HCT116 (cell line): ENCODE measurements around the gene FMN2.

Experiments used
- EZH2 ChIP-seq: fragments of 200-600 bp; sonication (generic); IDR thresholded peaks from 2 replicates; pipeline ENCODE4 v1.6.1; 2017; ENCODE audit warnings: antibody characterized with exemption, mixed run types
- EZH2phosphoT487 ChIP-seq: fragments of 200-600 bp; IDR thresholded peaks from 2 replicates; pipeline ENCODE4 v1.6.1; 2018; ENCODE audit warnings: antibody characterized with exemption, borderline replicate concordance
- POLR2A ChIP-seq: IDR thresholded peaks from 2 replicates; pipeline ENCODE4 v1.7.0; 2011; ENCODE audit warnings: borderline replicate concordance; ENCODE audit not compliant: insufficient read depth, insufficient read length; ENCODE audit errors: extremely low read depth
- POLR2AphosphoS5 ChIP-seq: IDR thresholded peaks from 2 replicates; pipeline ENCODE4 v1.6.1; 2011; ENCODE audit warnings: mild to moderate bottlenecking, low read depth, low read length, moderate library complexity
- RAD21 ChIP-seq: IDR thresholded peaks from 2 replicates; pipeline ENCODE4 v1.6.1; 2012; ENCODE audit warnings: low read depth, mild to moderate bottlenecking
- SIN3A ChIP-seq: IDR thresholded peaks from 2 replicates; pipeline ENCODE4 v1.6.1; 2012; ENCODE audit warnings: low read depth
- TCF7L2 ChIP-seq: IDR thresholded peaks from 2 replicates; pipeline ENCODE4 v1.7.0; 2011; ENCODE audit warnings: borderline replicate concordance, inconsistent platforms; ENCODE audit not compliant: insufficient read depth, insufficient read length; ENCODE audit errors: extremely low read depth
- YY1 ChIP-seq: IDR thresholded peaks from 2 replicates; pipeline ENCODE4 v1.6.1; 2011; ENCODE audit warnings: low read length, low read depth, moderate library complexity, mild to moderate bottlenecking; ENCODE audit not compliant: insufficient replicate concordance; ENCODE audit errors: extremely low read depth
- ZFX ChIP-seq: fragments of 450-650 bp; IDR thresholded peaks from 2 replicates; pipeline ENCODE4 v1.6.1; 2017
- ZNF274 ChIP-seq: fragments of 200-500 bp; sonication (Bioruptor generic); IDR thresholded peaks from 2 replicates; pipeline ENCODE4 v1.6.1; 2014; ENCODE audit warnings: mild to moderate bottlenecking, low read depth, low read length, inconsistent platforms
- TF ChIP-seq, protein P1 (sequence below), 3 experiments: fragments of 200-600 bp in 1 of 3; sonication (generic) in 1 of 3; IDR thresholded peaks in 2 of 3; conservative IDR thresholded peaks in 1 of 3; 2 replicates each; pipeline ENCODE4 v1.5.1; 2012 to 2017; ENCODE audit warnings: low read depth in 2 of 3, low read length in 2 of 3, antibody characterized with exemption in 1 of 3, borderline replicate concordance in 1 of 3, control low read depth in 1 of 3, mild to moderate bottlenecking in 1 of 3, mixed read lengths in 1 of 3, mixed run types in 1 of 3, moderate library complexity in 1 of 3; ENCODE audit not compliant: insufficient read depth in 1 of 3
- TF ChIP-seq, protein P2 (sequence below): IDR thresholded peaks from 2 replicates; pipeline ENCODE4 v1.6.1; 2012; ENCODE audit warnings: low read depth
- TF ChIP-seq, protein P3 (sequence below): IDR thresholded peaks from 2 replicates; pipeline ENCODE4 v1.6.1; 2012

DNA sequence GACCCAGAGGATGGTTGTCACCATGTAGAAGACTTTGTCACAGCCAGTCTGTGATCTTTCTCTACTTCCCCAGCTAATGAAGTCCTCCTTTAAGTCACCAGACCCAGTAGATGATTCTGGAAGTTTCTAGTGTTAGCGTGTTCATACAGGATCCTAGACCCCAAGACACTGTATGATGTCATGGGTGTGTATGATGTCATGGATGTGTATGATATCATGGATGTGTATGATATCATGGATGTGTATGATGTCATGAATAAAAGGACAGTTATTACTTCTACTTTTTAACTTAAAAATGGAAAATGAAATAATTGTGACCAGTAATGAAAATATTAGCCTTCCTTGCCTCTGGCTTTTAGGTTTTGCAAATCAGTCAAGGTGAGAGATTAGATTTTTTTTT is 260.0 kb downstream of the FMN2 start:
- no peak for TF ChIP-seq POLR2A
- TF ChIP-seq, protein P1, sequence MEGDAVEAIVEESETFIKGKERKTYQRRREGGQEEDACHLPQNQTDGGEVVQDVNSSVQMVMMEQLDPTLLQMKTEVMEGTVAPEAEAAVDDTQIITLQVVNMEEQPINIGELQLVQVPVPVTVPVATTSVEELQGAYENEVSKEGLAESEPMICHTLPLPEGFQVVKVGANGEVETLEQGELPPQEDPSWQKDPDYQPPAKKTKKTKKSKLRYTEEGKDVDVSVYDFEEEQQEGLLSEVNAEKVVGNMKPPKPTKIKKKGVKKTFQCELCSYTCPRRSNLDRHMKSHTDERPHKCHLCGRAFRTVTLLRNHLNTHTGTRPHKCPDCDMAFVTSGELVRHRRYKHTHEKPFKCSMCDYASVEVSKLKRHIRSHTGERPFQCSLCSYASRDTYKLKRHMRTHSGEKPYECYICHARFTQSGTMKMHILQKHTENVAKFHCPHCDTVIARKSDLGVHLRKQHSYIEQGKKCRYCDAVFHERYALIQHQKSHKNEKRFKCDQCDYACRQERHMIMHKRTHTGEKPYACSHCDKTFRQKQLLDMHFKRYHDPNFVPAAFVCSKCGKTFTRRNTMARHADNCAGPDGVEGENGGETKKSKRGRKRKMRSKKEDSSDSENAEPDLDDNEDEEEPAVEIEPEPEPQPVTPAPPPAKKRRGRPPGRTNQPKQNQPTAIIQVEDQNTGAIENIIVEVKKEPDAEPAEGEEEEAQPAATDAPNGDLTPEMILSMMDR (IDR thresholded peaks at IDR 0.05 in 2 of 3, conservative IDR thresholded peaks at IDR 0.05 in 1 of 3; ENCODE audit: borderline replicate concordance in 1 of 3, insufficient read depth in 1 of 3, low read depth in 2 of 3, low read length in 2 of 3) = no peak
- no peak for TF ChIP-seq ZNF274
- no peak for TF ChIP-seq EZH2phosphoT487
- no peak for TF ChIP-seq YY1
- no peak for TF ChIP-seq POLR2AphosphoS5
- TF ChIP-seq, protein P2, sequence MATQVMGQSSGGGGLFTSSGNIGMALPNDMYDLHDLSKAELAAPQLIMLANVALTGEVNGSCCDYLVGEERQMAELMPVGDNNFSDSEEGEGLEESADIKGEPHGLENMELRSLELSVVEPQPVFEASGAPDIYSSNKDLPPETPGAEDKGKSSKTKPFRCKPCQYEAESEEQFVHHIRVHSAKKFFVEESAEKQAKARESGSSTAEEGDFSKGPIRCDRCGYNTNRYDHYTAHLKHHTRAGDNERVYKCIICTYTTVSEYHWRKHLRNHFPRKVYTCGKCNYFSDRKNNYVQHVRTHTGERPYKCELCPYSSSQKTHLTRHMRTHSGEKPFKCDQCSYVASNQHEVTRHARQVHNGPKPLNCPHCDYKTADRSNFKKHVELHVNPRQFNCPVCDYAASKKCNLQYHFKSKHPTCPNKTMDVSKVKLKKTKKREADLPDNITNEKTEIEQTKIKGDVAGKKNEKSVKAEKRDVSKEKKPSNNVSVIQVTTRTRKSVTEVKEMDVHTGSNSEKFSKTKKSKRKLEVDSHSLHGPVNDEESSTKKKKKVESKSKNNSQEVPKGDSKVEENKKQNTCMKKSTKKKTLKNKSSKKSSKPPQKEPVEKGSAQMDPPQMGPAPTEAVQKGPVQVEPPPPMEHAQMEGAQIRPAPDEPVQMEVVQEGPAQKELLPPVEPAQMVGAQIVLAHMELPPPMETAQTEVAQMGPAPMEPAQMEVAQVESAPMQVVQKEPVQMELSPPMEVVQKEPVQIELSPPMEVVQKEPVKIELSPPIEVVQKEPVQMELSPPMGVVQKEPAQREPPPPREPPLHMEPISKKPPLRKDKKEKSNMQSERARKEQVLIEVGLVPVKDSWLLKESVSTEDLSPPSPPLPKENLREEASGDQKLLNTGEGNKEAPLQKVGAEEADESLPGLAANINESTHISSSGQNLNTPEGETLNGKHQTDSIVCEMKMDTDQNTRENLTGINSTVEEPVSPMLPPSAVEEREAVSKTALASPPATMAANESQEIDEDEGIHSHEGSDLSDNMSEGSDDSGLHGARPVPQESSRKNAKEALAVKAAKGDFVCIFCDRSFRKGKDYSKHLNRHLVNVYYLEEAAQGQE = no peak
- TF ChIP-seq, protein P3, sequence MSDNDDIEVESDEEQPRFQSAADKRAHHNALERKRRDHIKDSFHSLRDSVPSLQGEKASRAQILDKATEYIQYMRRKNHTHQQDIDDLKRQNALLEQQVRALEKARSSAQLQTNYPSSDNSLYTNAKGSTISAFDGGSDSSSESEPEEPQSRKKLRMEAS = no peak
- no peak for TF ChIP-seq RAD21
- TF ChIP-seq ZFX = no peak
- no peak for TF ChIP-seq TCF7L2
- TF ChIP-seq EZH2 = no peak
- no peak for TF ChIP-seq SIN3A
